OCI-LY7 (cell line): ENCODE results near the gene CENPX.

ENCODE experiments used
- EZH2phosphoT487 ChIP-seq: fragments of 200-600 bp; sonication (generic); IDR thresholded peaks from 2 replicates; pipeline ENCODE4 v1.6.1; 2018; ENCODE audit warnings: low read depth, borderline replicate concordance, mild to moderate bottlenecking, mixed run types, antibody characterized with exemption, low read length, moderate library complexity, mixed read lengths
- TF ChIP-seq, protein P1 (sequence below): fragments of 200-600 bp; sonication (generic); conservative IDR thresholded peaks from 2 replicates; pipeline ENCODE4 v1.5.1; 2014; ENCODE audit warnings: mild to moderate bottlenecking, antibody characterized with exemption, low read length, moderate library complexity, mixed read lengths

DNA sequence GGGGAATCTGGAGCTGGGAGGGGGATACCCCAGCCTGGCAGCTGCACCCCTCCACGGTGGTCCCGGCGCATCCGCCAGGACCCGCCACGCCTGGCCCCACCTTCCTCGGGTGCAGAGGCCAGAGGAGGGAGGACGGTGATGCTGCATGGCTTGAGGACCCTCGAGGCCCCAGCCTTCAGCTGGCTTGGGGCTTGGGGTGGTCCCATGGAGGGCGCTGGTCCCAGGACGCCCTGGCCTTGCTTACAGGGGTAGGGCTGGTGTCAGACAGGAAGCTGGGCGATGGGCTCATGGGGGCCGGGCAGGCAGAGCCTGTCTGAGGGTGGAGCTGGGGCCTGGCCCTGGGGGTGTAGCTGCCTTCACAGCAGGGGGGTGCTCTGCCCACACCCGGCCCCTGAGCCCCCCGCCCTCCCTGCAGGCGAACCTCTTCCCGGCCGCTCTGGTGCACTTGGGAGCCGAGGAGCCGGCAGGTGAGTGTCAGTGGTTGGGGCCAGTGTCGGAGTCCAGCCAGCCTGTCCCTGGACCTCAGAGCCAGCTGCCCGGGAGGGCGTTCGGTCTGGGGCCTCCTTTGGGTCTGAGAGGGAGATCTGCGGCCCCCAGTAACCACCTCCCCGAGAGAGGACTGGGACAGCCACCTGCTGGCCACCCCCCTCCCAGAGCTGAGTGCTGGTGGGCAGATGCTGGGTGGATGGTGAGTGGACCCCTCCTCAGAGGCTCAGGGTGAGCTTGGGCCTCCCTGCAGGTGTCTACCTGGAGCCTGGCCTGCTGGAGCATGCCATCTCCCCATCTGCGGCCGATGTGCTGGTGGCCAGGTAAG is 6.4 kb downstream of the CENPX start:
- TF ChIP-seq, protein P1, sequence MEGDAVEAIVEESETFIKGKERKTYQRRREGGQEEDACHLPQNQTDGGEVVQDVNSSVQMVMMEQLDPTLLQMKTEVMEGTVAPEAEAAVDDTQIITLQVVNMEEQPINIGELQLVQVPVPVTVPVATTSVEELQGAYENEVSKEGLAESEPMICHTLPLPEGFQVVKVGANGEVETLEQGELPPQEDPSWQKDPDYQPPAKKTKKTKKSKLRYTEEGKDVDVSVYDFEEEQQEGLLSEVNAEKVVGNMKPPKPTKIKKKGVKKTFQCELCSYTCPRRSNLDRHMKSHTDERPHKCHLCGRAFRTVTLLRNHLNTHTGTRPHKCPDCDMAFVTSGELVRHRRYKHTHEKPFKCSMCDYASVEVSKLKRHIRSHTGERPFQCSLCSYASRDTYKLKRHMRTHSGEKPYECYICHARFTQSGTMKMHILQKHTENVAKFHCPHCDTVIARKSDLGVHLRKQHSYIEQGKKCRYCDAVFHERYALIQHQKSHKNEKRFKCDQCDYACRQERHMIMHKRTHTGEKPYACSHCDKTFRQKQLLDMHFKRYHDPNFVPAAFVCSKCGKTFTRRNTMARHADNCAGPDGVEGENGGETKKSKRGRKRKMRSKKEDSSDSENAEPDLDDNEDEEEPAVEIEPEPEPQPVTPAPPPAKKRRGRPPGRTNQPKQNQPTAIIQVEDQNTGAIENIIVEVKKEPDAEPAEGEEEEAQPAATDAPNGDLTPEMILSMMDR: no peak
- TF ChIP-seq EZH2phosphoT487: no peak
